K562 (cell line): ENCODE measurements around the gene PSG1. TPM values are rescaled to one million over a fixed set of nuclear protein-coding genes. Genes with fewer than 3 reads are reported as not detected.

Experiments
- ATAC-seq: fragments of 200-7000 bp; cut with Tn5 transposase; 3 replicates; pipeline ENCODE4 v1.9.1; 2020; ENCODE audit warnings: moderate library complexity
- BruUV-seq: library from RNA; stranded (reverse); fragments of 400-500 nt; replicated peaks from 2 replicates; lab custom pipeline; 2021; lab: Mats Ljungman, UMichigan
- CTCF ChIA-PET: fragments of 300-600 bp; formaldehyde crosslinking; extraction: SDS; loops from one replicate; lab custom pipeline; 2021; ENCODE audit warnings: low intra/inter-chr PET ratio; lab: Yijun Ruan, JAX
- POLR2A ChIA-PET: fragments of 300-600, 350-650 bp; sonication (Branson Sonifier 250); formaldehyde crosslinking; extraction: SDS; loops from one replicate; lab custom pipeline; 2021; ENCODE audit warnings: antibody characterized with exemption, inconsistent platforms; lab: Yijun Ruan, JAX
- DNase-seq, 4 experiments: peaks; one replicate each; pipeline versions ENCODE4 v3.0.0 to v3.0.0-alpha.2; 2011 to 2018; ENCODE audit warnings: low spot score in 3 of 4, mixed read lengths in 3 of 4; ENCODE audit errors: extremely low read depth in 1 of 4
- FAIRE-seq: peaks from 2 replicates; lab custom pipeline; 2011; peaks lifted over from hg19 to GRCh38; lab: Jason Lieb, UNC
- H2AFZ ChIP-seq: 2 replicates; pipeline ENCODE4 v1.6.0; 2011; ENCODE audit warnings: low read depth, low read length, control low read depth, inconsistent platforms
- H3K27ac ChIP-seq: fragments of 200-600 bp; 3 replicates; pipeline ENCODE4 v1.8.0; 2011; ENCODE audit warnings: low read depth, mild to moderate bottlenecking, control low read depth, inconsistent platforms, low read length, moderate library complexity, mixed read lengths; ENCODE audit errors: extremely low read depth
- H3K27me3 ChIP-seq, 2 experiments: fragments of 300-600 bp in 1 of 2; 2 replicates in 1 of 2; 3 replicates in 1 of 2; pipeline versions ENCODE4 v1.6.0 to v1.8.0; 2011; ENCODE audit warnings: inconsistent platforms in 2 of 2, low read length in 2 of 2, mild to moderate bottlenecking in 1 of 2, mixed read lengths in 1 of 2, moderate library complexity in 1 of 2; ENCODE audit not compliant: control insufficient read depth in 2 of 2, insufficient read depth in 2 of 2
- H3K36me3 ChIP-seq: fragments of 300-600 bp; 3 replicates; pipeline ENCODE4 v1.8.0; 2011; ENCODE audit warnings: mild to moderate bottlenecking, low read length, inconsistent platforms; ENCODE audit not compliant: control insufficient read depth, insufficient read depth
- H3K4me1 ChIP-seq, 2 experiments: fragments of 200-600 bp in 1 of 2; replicated peaks in 1 of 2; 2 replicates in 1 of 2; 3 replicates in 1 of 2; pipeline versions ENCODE4 v1.5.1 to v1.8.0; 2011; ENCODE audit warnings: inconsistent platforms in 2 of 2, low read length in 2 of 2, mild to moderate bottlenecking in 1 of 2, mixed read lengths in 1 of 2, moderate library complexity in 1 of 2; ENCODE audit not compliant: control insufficient read depth in 2 of 2, insufficient read depth in 2 of 2
- H3K4me2 ChIP-seq: 2 replicates; pipeline ENCODE4 v1.6.1; 2011; ENCODE audit warnings: low read length, control low read depth, inconsistent platforms, mixed read lengths; ENCODE audit not compliant: insufficient read depth
- H3K4me3 ChIP-seq: fragments of 200-600 bp; sonication (generic), shearing (Covaris generic); 2 replicates; pipeline ENCODE4 v1.5.1; 2016; ENCODE audit warnings: control low read depth, inconsistent platforms
- H3K79me2 ChIP-seq: fragments of 200-600 bp; 3 replicates; pipeline ENCODE4 v1.8.0; 2011; ENCODE audit warnings: low read length, inconsistent platforms; ENCODE audit not compliant: control insufficient read depth, insufficient read depth
- H3K9ac ChIP-seq, 2 experiments: 2 replicates each; pipeline versions ENCODE4 v1.6.0 to v1.6.1; 2011; ENCODE audit warnings: low read depth in 2 of 2, low read length in 2 of 2, control low read depth in 1 of 2, inconsistent platforms in 1 of 2, mild to moderate bottlenecking in 1 of 2, mixed read lengths in 1 of 2; ENCODE audit not compliant: insufficient read depth in 1 of 2
- H3K9me1 ChIP-seq: one replicate; pipeline ENCODE4 v1.6.0; 2011; ENCODE audit warnings: inconsistent platforms, mild to moderate bottlenecking, low read length, moderate library complexity; ENCODE audit not compliant: control insufficient read depth, insufficient read depth
- H3K9me3 ChIP-seq: replicated peaks from 2 replicates; pipeline ENCODE4 v1.5.1; 2011; ENCODE audit warnings: low read depth, low read length, inconsistent platforms; ENCODE audit not compliant: control insufficient read depth, insufficient read depth
- H4K20me1 ChIP-seq: replicated peaks from 2 replicates; pipeline ENCODE4 v1.6.1; 2011; ENCODE audit warnings: low read length, inconsistent platforms, mixed read lengths; ENCODE audit not compliant: control insufficient read depth, insufficient read depth
- ADNP ChIP-seq: fragments of 200-800 bp; sonication (Bioruptor generic); IDR thresholded peaks from 2 replicates; pipeline ENCODE4 v1.6.1; 2016; ENCODE audit warnings: missing genetic modification characterization, missing compliant biosample characterization
- COPS2 ChIP-seq: fragments of 450-650 bp; conservative IDR thresholded peaks from 2 replicates; pipeline ENCODE4 v1.6.1; 2016; ENCODE audit warnings: mild to moderate bottlenecking, moderate library complexity
- DNMT1 ChIP-seq: fragments of 450-650 bp; IDR thresholded peaks from 2 replicates; pipeline ENCODE4 v1.6.1; 2016; ENCODE audit warnings: antibody characterized with exemption, mild to moderate bottlenecking
- ELF4 ChIP-seq: fragments of 450-650 bp; formaldehyde crosslinking; IDR thresholded peaks from 2 replicates; pipeline ENCODE4 v1.4.0; 2022; ENCODE audit warnings: missing genetic modification characterization
- ETS2 ChIP-seq: IDR thresholded peaks from 2 replicates; pipeline ENCODE4 v1.6.1; 2016; ENCODE audit warnings: borderline replicate concordance, missing genetic modification characterization, mild to moderate bottlenecking, moderate library complexity, missing compliant biosample characterization; ENCODE audit not compliant: poor library complexity, severe bottlenecking
- KLF1 ChIP-seq: fragments of 450-650 bp; IDR thresholded peaks from 2 replicates; pipeline ENCODE4 v1.6.1; 2016; ENCODE audit warnings: missing genetic modification characterization, missing compliant biosample characterization
- NONO ChIP-seq, 2 experiments: fragments of 200-400 bp in 1 of 2; fragments of 450-650 bp in 1 of 2; formaldehyde crosslinking in 1 of 2; IDR thresholded peaks; 2 replicates each; pipeline ENCODE4 v1.6.1; 2017; ENCODE audit warnings: low read depth in 2 of 2, mild to moderate bottlenecking in 2 of 2, moderate library complexity in 2 of 2, low read length in 1 of 2
- NR2C1 ChIP-seq, 2 experiments: fragments of 450-650 bp; IDR thresholded peaks; 2 replicates each; pipeline ENCODE4 v1.6.1; 2017; ENCODE audit warnings: mild to moderate bottlenecking in 2 of 2, antibody characterized with exemption in 1 of 2, inconsistent platforms in 1 of 2, missing compliant biosample characterization in 1 of 2, missing genetic modification characterization in 1 of 2
- STAG1 ChIP-seq: sonication (generic); formaldehyde crosslinking; IDR thresholded peaks from 2 replicates; pipeline ENCODE4 v1.5.0; 2020; ENCODE audit warnings: missing genetic modification reagents, borderline replicate concordance
- TFAM ChIP-seq: fragments of 250-450 bp; sonication (Bioruptor Pico); conservative IDR thresholded peaks from 2 replicates; pipeline ENCODE4 v1.5.0; 2021; ENCODE audit warnings: mild to moderate bottlenecking, moderate library complexity
- WHSC1 ChIP-seq: IDR thresholded peaks from one replicate; pipeline ENCODE4 v1.6.1; 2012; ENCODE audit warnings: low read length, control low read depth, inconsistent platforms
- ZBTB1 ChIP-seq: sonication (generic); formaldehyde crosslinking; IDR thresholded peaks from 2 replicates; pipeline ENCODE4 v1.8.1; 2023; ENCODE audit warnings: missing genetic modification reagents, low read depth, mild to moderate bottlenecking, borderline replicate concordance
- ZNF316 ChIP-seq: fragments of 450-650 bp; IDR thresholded peaks from 2 replicates; pipeline ENCODE4 v1.6.1; 2016
- ZNF583 ChIP-seq: fragments of 250-450 bp; sonication (Bioruptor Pico); IDR thresholded peaks from 2 replicates; pipeline ENCODE4 v1.4.0; 2020
- ZNF696 ChIP-seq: fragments of 250-450 bp; sonication (Bioruptor Pico); conservative IDR thresholded peaks from 2 replicates; pipeline ENCODE4 v1.4.0; 2020; ENCODE audit warnings: mild to moderate bottlenecking, moderate library complexity
- WGBS: fragments of 100-300 bp; shearing (Covaris generic); methylation state at CpG from one replicate; pipeline ENCODE4 v1.1.6; 2016; ENCODE audit warnings: low coverage, mixed read lengths; ENCODE audit not compliant: insufficient coverage; ENCODE audit errors: missing lambda C conversion rate; 5-methylcytosine and 5-hydroxymethylcytosine counted together
- in situ Hi-C: fragments of 300-500 bp; cut with MboI; formaldehyde crosslinking; loops from 4 replicates; pipeline ENCODE4 v1.15.0; 2018; ENCODE audit warnings: inconsistent platforms, mixed read lengths
- intact Hi-C: fragments of 100-400 bp; cut with micrococcal nuclease; formaldehyde crosslinking; loops from 2 replicates; pipeline ENCODE4 v1.14.2; 2022
- polyA plus RNA-seq, 8 experiments: library from polyadenylated mRNA; depleted of rRNA in 4 of 8; stranded (reverse) in 5 of 8; unstranded in 3 of 8; fragments of >200 nt; fragmentation: Nextera tagmentation in 2 of 8; fragmentation: Illumina TruSeq in 1 of 8; extraction: Ambion mirVana in 2 of 8; extraction: Trizol in 1 of 8; gene quantifications; 2 replicates each; pipeline versions ENCODE4 v1.2.1 to v1.2.3, GENCODE V29; 2011 to 2014; ENCODE audit warnings: inconsistent platforms in 1 of 8, missing spikeins in 1 of 8
- total RNA-seq, 7 experiments: library from RNA; depleted of rRNA in 6 of 7; stranded (reverse); fragments of >200 nt in 6 of 7; fragmentation: Illumina TruSeq in 2 of 7; extraction: Trizol in 2 of 7; gene quantifications; 2 replicates each; pipeline versions ENCODE4 v1.2.1 to v1.2.3, GENCODE V29; 2011 to 2021; ENCODE audit warnings: low replicate concordance in 1 of 7
- TF ChIP-seq, protein P1 (sequence below): fragments of 250-450 bp; sonication (Bioruptor Pico); IDR thresholded peaks from 2 replicates; pipeline ENCODE4 v1.8.0; 2022; ENCODE audit warnings: moderate library complexity, mild to moderate bottlenecking, inconsistent platforms

Gene PSG1
- total and polyA plus RNA-seq, 9 of the 15 experiments (the other 6 are each of a cell fraction or from before 2014, with no cell fraction given): not detected

DNA sequence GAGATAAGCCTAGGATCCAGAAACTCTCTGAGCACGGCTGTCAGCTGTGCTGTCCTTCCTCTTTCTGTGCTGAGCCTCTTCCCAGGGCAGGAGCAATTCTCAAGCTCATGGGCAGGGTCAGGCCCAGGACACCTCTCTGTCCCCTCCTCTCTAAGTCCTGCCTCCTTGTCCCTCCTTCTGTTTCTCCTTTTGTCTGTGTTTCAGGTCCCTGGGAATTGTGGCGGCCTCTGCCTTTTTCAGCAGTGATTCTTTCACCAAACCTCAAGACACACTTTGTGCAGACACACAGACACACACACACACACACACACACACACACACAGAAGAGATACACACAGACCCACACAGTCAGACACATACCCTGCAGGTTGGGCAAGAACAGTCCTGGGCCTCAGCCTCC, at the start of gene PSG1 (continued):
- TF ChIP-seq TFAM (CRISPR knock-in tag): no peak
- TF ChIP-seq NONO (IDR thresholded peaks at IDR 0.05; ENCODE audit: low read depth in 2 of 2, low read length in 1 of 2): no peak

DNA sequence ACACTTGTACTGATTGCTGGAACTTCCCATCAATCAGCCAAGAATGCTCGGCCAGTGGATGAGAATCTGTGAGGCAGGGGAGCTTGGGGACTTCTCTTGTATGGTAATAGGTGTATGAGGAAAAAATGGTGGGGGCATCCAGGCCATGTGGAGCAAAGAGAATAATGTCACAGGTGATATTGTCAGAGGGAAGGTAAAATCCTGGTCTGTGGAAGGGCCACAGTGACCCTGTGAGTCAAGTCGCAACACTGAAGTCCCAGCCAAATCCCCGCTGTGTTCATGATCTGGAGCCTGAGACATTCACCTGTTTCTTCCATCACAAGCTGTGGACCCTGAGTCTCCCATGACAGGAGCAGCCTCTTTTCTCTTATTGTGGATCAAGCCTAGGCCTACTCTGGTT, 49.4 kb upstream of the PSG1 start:
- Histone ChIP-seq H3K79me2 (no peaks in the 10 kb centered on the region), H3K4me2 (no peak overlapping the region), H3K27me3 (no peaks in the 10 kb centered on the region), H4K20me1 (no peaks in the 10 kb centered on the region), H3K9me1 (no peaks in the 10 kb centered on the region), H3K9ac (no peak overlapping the region), H3K4me1 (no peaks in the 10 kb centered on the region), H2AFZ (no peak overlapping the region), H3K27ac (no peak overlapping the region), H3K36me3 (no peaks in the 10 kb centered on the region), H3K4me3 (no peak overlapping the region), H3K9me3 (no peaks in the 10 kb centered on the region)
- no TSS peak for BruUV-seq
- WGBS: 0% methylated on average over 3 of the region's 3 CpGs
- intact Hi-C loops: no loop called here
- no peak for FAIRE-seq
- TF ChIP-seq STAG1 (CRISPR knock-in tag) (no peak), ETS2 (tag) (no peak), ELF4 (CRISPR knock-in tag) (no peak), NR2C1 (IDR thresholded peaks at IDR 0.05) (no peak), NR2C1 (tag; IDR thresholded peaks at IDR 0.05) (no peak), ZNF583 (CRISPR knock-in tag) (no peak), WHSC1 (no peak), ZBTB1 (no peak), COPS2 (no peak), KLF1 (tag) (no peak), ZNF316 (no peak), ZNF696 (CRISPR knock-in tag) (no peak), ADNP (tag) (no peak), DNMT1 (no peak)
- TF ChIP-seq, protein P1, sequence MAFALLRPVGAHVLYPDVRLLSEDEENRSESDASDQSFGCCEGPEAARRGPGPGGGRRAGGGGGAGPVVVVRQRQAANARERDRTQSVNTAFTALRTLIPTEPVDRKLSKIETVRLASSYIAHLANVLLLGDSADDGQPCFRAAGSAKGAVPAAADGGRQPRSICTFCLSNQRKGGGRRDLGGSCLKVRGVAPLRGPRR (CRISPR knock-in tag): no peak
- in situ Hi-C loops: no loop called here
- ChIA-PET CTCF (no interaction called here), POLR2A (interaction anchor here (0.6 kb wide), 1 partner anchor 102 kb away, joined by 3 read pairs; no protein-coding TSS in a partner anchor)
- DNase-seq: no peak
- ATAC-seq: no peak
